ENCODE data around the gene TRIM31. TPM values are rescaled to one million over a fixed set of nuclear protein-coding genes. Genes with fewer than 3 reads are reported as not detected.
A peak's percentile ranks its signal among the peaks of the same experiment; 100 is the strongest.

The TRIM31 gene
- total RNA-seq, 1 donor from 2014 or later, result 0.35 TPM

GRCh38 chr6:30066082-30066481 lies 46.8 kb downstream of the TRIM31 start:
- Histone ChIP-seq H3K27ac (peak overlapping the region; percentile 86), H3K9me3 (no peaks in the 10 kb centered on the region), H3K36me3 (peaks cover 10% of the 10 kb centered on the region), H3K27me3 (no peaks in the 10 kb centered on the region), H3K4me1 (peaks cover 24% of the 10 kb centered on the region), H3K4me3 (peak overlapping the region; percentile 73)
- intact Hi-C loops (cut with DNase I), result no loop called here
- TF ChIP-seq CTCF (IDR thresholded peaks at IDR 0.05), result no peak
- ATAC-seq, result no peak
- DNase-seq, result no peak

- DNase-seq, result no peak
- Histone ChIP-seq H3K36me3 (peaks cover 4% of the 10 kb centered on the region), H3K27ac (no peak overlapping the region), H3K4me1 (peaks cover 32% of the 10 kb centered on the region), H3K4me3 (no peak overlapping the region), H3K27me3 (no peaks in the 10 kb centered on the region), H3K9me3 (no peaks in the 10 kb centered on the region)
- no peak for TF ChIP-seq CTCF (IDR thresholded peaks at IDR 0.05)
- intact Hi-C loops (cut with DNase I), result no loop called here
- no peak for ATAC-seq
Measured at GRCh38 chr6:30063315-30063714, 49.6 kb downstream of the TRIM31 start.

GRCh38 chr6:30062471-30063178 lies 50.3 kb downstream of the TRIM31 start:
- intact Hi-C loops (cut with DNase I), result no loop called here
- peak overlapping the region; percentile 90 for H3K27ac ChIP-seq
- H3K4me1 ChIP-seq, result peaks cover 26% of the 10 kb centered on the region
- ATAC-seq (no peak), DNase-seq (no peak)
- no peak for TF ChIP-seq CTCF (IDR thresholded peaks at IDR 0.05)
- no peaks in the 10 kb centered on the region for H3K27me3 ChIP-seq
- H3K36me3 ChIP-seq, result peaks cover 9% of the 10 kb centered on the region
- peak overlapping the region; percentile 78 for H3K4me3 ChIP-seq
- H3K9me3 ChIP-seq, result no peaks in the 10 kb centered on the region

- no peak for TF ChIP-seq CTCF (IDR thresholded peaks at IDR 0.05)
- ATAC-seq (peak; percentile 22), DNase-seq (no peak)
Measured at GRCh38 chr6:30061858-30062458, 50.9 kb downstream of the TRIM31 start.

GRCh38 chr6:30061092-30061857 lies 51.6 kb downstream of the TRIM31 start, which contains the start of gene POLR1H:
POLR1H (plus strand) TSS chr6:30061265; CDS start chr6:30061525, 260 bp downstream.
- intact Hi-C loops (cut with DNase I), result no loop called here

More at GRCh38 chr6:30061858-30062458, 50.9 kb downstream of the TRIM31 start:
- peak overlapping the region; percentile 90 for H3K27ac ChIP-seq
- H3K4me3 ChIP-seq, result peak overlapping the region; percentile 78
- peaks cover 26% of the 10 kb centered on the region for H3K4me1 ChIP-seq
- intact Hi-C loops (cut with DNase I), result no loop called here
- H3K27me3 ChIP-seq, result no peaks in the 10 kb centered on the region
- H3K36me3 ChIP-seq, result peaks cover 16% of the 10 kb centered on the region
- no peaks in the 10 kb centered on the region for H3K9me3 ChIP-seq

More at GRCh38 chr6:30061092-30061857, 51.6 kb downstream of the TRIM31 start, which contains the start of gene POLR1H:
- no peak for TF ChIP-seq CTCF (IDR thresholded peaks at IDR 0.05)
- peaks cover 20% of the 10 kb centered on the region for H3K36me3 ChIP-seq
- no peaks in the 10 kb centered on the region for H3K27me3 ChIP-seq
- ATAC-seq (peak; percentile 98), DNase-seq (peak; percentile 95)
- H3K27ac ChIP-seq, result peak within 1 kb of the TSS; percentile 90
- peak within 1 kb of the TSS; percentile 78 for H3K4me3 ChIP-seq
- H3K4me1 ChIP-seq, result peaks cover 25% of the 10 kb centered on the region
- no peaks in the 10 kb centered on the region for H3K9me3 ChIP-seq

Data from upper lobe of right lung (tissue), 1 donor.